Transverse colon (tissue), 4 donors: ENCODE results near the gene CHD3. TPM values are rescaled to one million over a fixed set of nuclear protein-coding genes. Genes with fewer than 3 reads are reported as not detected.

ENCODE experiments used
- DNase-seq: peaks from one replicate; pipeline ENCODE4 v3.0.0-alpha.2; 2019
- H3K27ac ChIP-seq, 4 donors: fragments of 200-600 bp; sonication (generic); 2 replicates each; pipeline ENCODE4 v1.5.1; 2016 to 2018; ENCODE audit warnings: inconsistent platforms in 4 of 4
- H3K27me3 ChIP-seq: fragments of 200-600 bp; sonication (generic); 2 replicates; pipeline ENCODE4 v1.5.1; 2017; ENCODE audit warnings: inconsistent platforms
- H3K36me3 ChIP-seq, 4 donors: fragments of 200-600 bp; sonication (generic); 2 replicates each; pipeline ENCODE4 v1.5.1; 2017 to 2019; ENCODE audit warnings: inconsistent platforms in 4 of 4
- H3K4me1 ChIP-seq, 4 donors: fragments of 200-600 bp; sonication (generic); 2 replicates each; pipeline ENCODE4 v1.5.1; 2017 to 2020; ENCODE audit warnings: inconsistent platforms in 4 of 4
- H3K4me3 ChIP-seq, 4 donors: fragments of 200-600 bp; sonication (generic); 1 replicate in 1 of 4; 2 replicates in 3 of 4; pipeline versions ENCODE4 v1.5.1 to v1.6.1; 2017 to 2019; ENCODE audit warnings: inconsistent platforms in 4 of 4
- H3K9me3 ChIP-seq, 2 donors: fragments of 200-600 bp; sonication (generic); 2 replicates each; pipeline ENCODE4 v1.5.1; 2017 to 2019; ENCODE audit warnings: inconsistent platforms in 2 of 2
- EP300 ChIP-seq: sonication (generic); formaldehyde crosslinking; IDR thresholded peaks from one replicate; pipeline ENCODE4 v1.6.1; 2017; ENCODE audit warnings: antibody characterized with exemption, low read depth
- POLR2A ChIP-seq: fragments of 450-650 bp; IDR thresholded peaks from one replicate; pipeline ENCODE4 v1.6.1; 2016; ENCODE audit warnings: antibody characterized with exemption, mild to moderate bottlenecking, moderate library complexity
- POLR2AphosphoS5 ChIP-seq, 3 donors: sonication (generic); formaldehyde crosslinking; IDR thresholded peaks; one replicate each; pipeline ENCODE4 v1.6.1; 2016; ENCODE audit warnings: antibody characterized with exemption in 3 of 3
- WGBS, 2 donors: methylation state at CpG; one replicate each; pipeline ENCODE4 v1.1.5; 2018; ENCODE audit warnings: low coverage in 1 of 2; 5-methylcytosine and 5-hydroxymethylcytosine counted together
- in situ Hi-C, 4 donors: fragments of 200-750 bp; cut with MboI; loops; one replicate each; pipeline versions ENCODE4 v1.15.0 to v1.15.1; 2017; ENCODE audit warnings: low sequenced_read_pairs in 3 of 4, low pct_ligation_motif_present in 1 of 4, low pct_unique_long_range_greater_than_20kb in 1 of 4
- intact Hi-C: fragments of 100-400 bp; cut with DNase I; formaldehyde crosslinking; loops from one replicate; pipeline ENCODE4 v1.15.1; 2023; ENCODE audit warnings: low total_unique reads
- total RNA-seq, 4 donors: library from RNA; depleted of rRNA; stranded (reverse); fragments of >200 nt; gene quantifications; one replicate each; pipeline ENCODE4 v1.1.0, GENCODE V29; 2016
- TF ChIP-seq, protein P1 (sequence below), 5 experiments: fragments of 200-600 bp in 3 of 5; fragments of 450-650 bp in 2 of 5; sonication (generic) in 3 of 5; IDR thresholded peaks; 1 replicate in 2 of 5; 2 replicates in 3 of 5; pipeline ENCODE4 v1.5.1; 2016 to 2017; ENCODE audit warnings: antibody characterized with exemption in 5 of 5, inconsistent platforms in 3 of 5, mild to moderate bottlenecking in 2 of 5, moderate library complexity in 1 of 5

The CHD3 gene
- total RNA-seq, 4 donors from 2014 or later: 53.0 to 71.6 (median 62.0) TPM

- Histone ChIP-seq H3K27ac (no peak overlapping the region), H3K36me3 (peaks cover 0 to 35% (median 16%) of the 10 kb centered on the region in 4 donors), H3K4me3 (no peak overlapping the region), H3K27me3 (no peaks in the 10 kb centered on the region), H3K4me1 (peaks cover 6 to 17% (median 9%) of the 10 kb centered on the region in 4 donors), H3K9me3 (no peaks in the 10 kb centered on the region)
- DNase-seq: no peak
- intact Hi-C loops: no loop called here
- 92 to 94% methylated on average over 10 to 15 of the region's 15 CpGs for WGBS, 2 donors
- in situ Hi-C loops: loop anchor here in 2 of 4 donors (5.0 kb wide), 2 partner anchors 77 to 132 kb away; no protein-coding TSS in a partner anchor
- no peak for TF ChIP-seq POLR2AphosphoS5 (IDR thresholded peaks at IDR 0.05)
- TF ChIP-seq POLR2A: no peak
- no peak for TF ChIP-seq EP300
- TF ChIP-seq, protein P1, sequence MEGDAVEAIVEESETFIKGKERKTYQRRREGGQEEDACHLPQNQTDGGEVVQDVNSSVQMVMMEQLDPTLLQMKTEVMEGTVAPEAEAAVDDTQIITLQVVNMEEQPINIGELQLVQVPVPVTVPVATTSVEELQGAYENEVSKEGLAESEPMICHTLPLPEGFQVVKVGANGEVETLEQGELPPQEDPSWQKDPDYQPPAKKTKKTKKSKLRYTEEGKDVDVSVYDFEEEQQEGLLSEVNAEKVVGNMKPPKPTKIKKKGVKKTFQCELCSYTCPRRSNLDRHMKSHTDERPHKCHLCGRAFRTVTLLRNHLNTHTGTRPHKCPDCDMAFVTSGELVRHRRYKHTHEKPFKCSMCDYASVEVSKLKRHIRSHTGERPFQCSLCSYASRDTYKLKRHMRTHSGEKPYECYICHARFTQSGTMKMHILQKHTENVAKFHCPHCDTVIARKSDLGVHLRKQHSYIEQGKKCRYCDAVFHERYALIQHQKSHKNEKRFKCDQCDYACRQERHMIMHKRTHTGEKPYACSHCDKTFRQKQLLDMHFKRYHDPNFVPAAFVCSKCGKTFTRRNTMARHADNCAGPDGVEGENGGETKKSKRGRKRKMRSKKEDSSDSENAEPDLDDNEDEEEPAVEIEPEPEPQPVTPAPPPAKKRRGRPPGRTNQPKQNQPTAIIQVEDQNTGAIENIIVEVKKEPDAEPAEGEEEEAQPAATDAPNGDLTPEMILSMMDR (IDR thresholded peaks at IDR 0.05): no peak
Observed at GRCh38 chr17:7910281-7910680, 21.7 kb downstream of the CHD3 start.

GRCh38 chr17:7910711-7911110 lies 22.1 kb downstream of the CHD3 start:
- TF ChIP-seq, protein P1 (IDR thresholded peaks at IDR 0.05): no peak
- TF ChIP-seq POLR2AphosphoS5 (IDR thresholded peaks at IDR 0.05): no peak
- DNase-seq: no peak
- peaks cover 0 to 31% (median 14%) of the 10 kb centered on the region in 4 donors for H3K36me3 ChIP-seq
- H3K27ac ChIP-seq: no peak overlapping the region
- H3K4me1 ChIP-seq: peaks cover 6 to 18% (median 12%) of the 10 kb centered on the region in 4 donors
- no peaks in the 10 kb centered on the region for H3K9me3 ChIP-seq
- no peak overlapping the region for H3K4me3 ChIP-seq
- H3K27me3 ChIP-seq: no peaks in the 10 kb centered on the region
- in situ Hi-C loops: loop anchor here in 2 of 4 donors (5.0 kb wide), 2 partner anchors 77 to 132 kb away; no protein-coding TSS in a partner anchor
- WGBS, 2 donors: 88 to 97% methylated on average over 1 to 13 of the region's 13 CpGs
- intact Hi-C loops: no loop called here

DNA sequence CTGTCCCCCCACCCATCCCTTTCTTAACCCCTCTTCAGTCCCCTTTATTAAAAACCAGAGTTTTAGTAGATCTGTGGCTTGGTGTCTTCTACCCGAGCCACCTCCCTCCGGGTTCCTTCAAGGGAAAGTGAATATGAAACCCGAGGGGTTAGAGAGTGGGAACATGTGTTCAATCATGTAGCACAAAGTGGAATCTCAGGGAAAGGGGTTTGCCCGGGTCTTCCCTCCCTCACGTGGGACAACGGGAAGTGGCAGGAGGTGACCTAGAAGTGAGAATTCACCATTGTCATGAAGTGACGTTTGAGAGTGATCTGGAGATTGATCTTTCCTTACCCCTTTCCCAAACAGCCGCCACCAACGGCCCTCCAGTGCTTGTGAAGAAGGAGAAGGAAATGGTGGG lies 22.5 kb downstream of the CHD3 start:
- no peaks in the 10 kb centered on the region for H3K9me3 ChIP-seq
- no peaks in the 10 kb centered on the region for H3K27me3 ChIP-seq
- H3K4me3 ChIP-seq: no peak overlapping the region
- no peak for DNase-seq
- no peak overlapping the region for H3K27ac ChIP-seq
- TF ChIP-seq POLR2A (no peak), POLR2AphosphoS5 (IDR thresholded peaks at IDR 0.05) (no peak)
- TF ChIP-seq, protein P1 (IDR thresholded peaks at IDR 0.05): no peak
- H3K4me1 ChIP-seq: peaks cover 6 to 20% (median 13%) of the 10 kb centered on the region in 4 donors
- in situ Hi-C loops: loop anchor here in 2 of 4 donors (5.0 kb wide), 2 partner anchors 76 to 131 kb away; no protein-coding TSS in a partner anchor
- intact Hi-C loops: no loop called here
- peaks cover 0 to 27% (median 12%) of the 10 kb centered on the region in 4 donors for H3K36me3 ChIP-seq
- 63 to 78% methylated on average over 5 to 9 of the region's 9 CpGs for WGBS, 2 donors

- TF ChIP-seq POLR2A: no peak
- TF ChIP-seq, protein P1 (IDR thresholded peaks at IDR 0.05): peak; percentile 63 to 78 (median 72)
- no peak for TF ChIP-seq EP300
- no peaks in the 10 kb centered on the region for H3K9me3 ChIP-seq
- H3K4me1 ChIP-seq: peaks cover 6 to 27% (median 20%) of the 10 kb centered on the region in 4 donors
- H3K27me3 ChIP-seq: no peaks in the 10 kb centered on the region
- 0 to 38% methylated on average over 1 to 3 of the region's 3 CpGs for WGBS, 2 donors
- no peak for DNase-seq
- H3K27ac ChIP-seq: peak overlapping the region in 1 of 4 donors; percentile 34
- intact Hi-C loops: loop anchor here (2.0 kb wide), 1 partner anchor 76 kb away; no protein-coding TSS in a partner anchor
- no peak overlapping the region for H3K4me3 ChIP-seq
- H3K36me3 ChIP-seq: peaks cover 0 to 10% (median 4%) of the 10 kb centered on the region in 4 donors
- in situ Hi-C loops: loop anchor here in 2 of 4 donors (5.0 kb wide), 2 partner anchors 74 to 129 kb away; no protein-coding TSS in a partner anchor
Observed at GRCh38 chr17:7912927-7913524, 24.4 kb downstream of the CHD3 start.
